HL-60/S4 (cell line): ENCODE data around the gene NPTN.

ENCODE experiments used
- in situ Hi-C: fragments of 300-500 bp; cut with MboI; formaldehyde crosslinking; loops from 2 replicates; pipeline ENCODE4 v1.14.3; 2022; ENCODE audit warnings: low sequenced_read_pairs

The NPTN gene

GRCh38 chr15:73522011-73522410, 111.2 kb downstream of the NPTN start:
- in situ Hi-C loops = no loop called here

GRCh38 chr15:73518876-73519733, 114.1 kb downstream of the NPTN start:
- in situ Hi-C loops = no loop called here

GRCh38 chr15:73518180-73518862, 114.9 kb downstream of the NPTN start:
- in situ Hi-C loops = no loop called here

- in situ Hi-C loops = no loop called here
These were observed 115.6 kb downstream of the NPTN start for GRCh38 chr15:73517566-73517965.

- in situ Hi-C loops = no loop called here
These were observed 117.7 kb downstream of the NPTN start for GRCh38 chr15:73515527-73515926.
